CD4-positive, alpha-beta T cell (primary cell): ENCODE data around the gene SCARF1. TPM values are rescaled to one million over a fixed set of nuclear protein-coding genes. Genes with fewer than 3 reads are reported as not detected.

Experiments used
- ATAC-seq: fragments of 200-7000 bp; cut with Tn5 transposase; one replicate; pipeline ENCODE4 v1.10.0; 2022; ENCODE audit warnings: mild to moderate bottlenecking; ENCODE audit not compliant: poor library complexity
- CTCF ChIA-PET: fragments of 350-600 bp; sonication (Branson Sonifier 250); formaldehyde crosslinking; loops from one replicate; lab custom pipeline; 2021; ENCODE audit warnings: antibody characterized with exemption, inconsistent platforms; lab: Charles Lee
- POLR2A ChIA-PET: fragments of 350-600 bp; sonication (Branson Sonifier 250); formaldehyde crosslinking; loops from one replicate; lab custom pipeline; 2021; ENCODE audit warnings: antibody characterized with exemption, inconsistent platforms; lab: Charles Lee
- DNase-seq, 14 experiments: peaks; one replicate each; pipeline ENCODE4 v3.0.0-alpha.2; 2013 to 2020; ENCODE audit warnings: mixed read lengths in 2 of 14
- H3K27ac ChIP-seq, 2 donors: one replicate each; pipeline versions ENCODE4 v1.5.1 to v1.7.0; 2013; ENCODE audit warnings: low read length in 2 of 2, low read depth in 1 of 2, mild to moderate bottlenecking in 1 of 2
- H3K27me3 ChIP-seq, 2 experiments: 1 replicate in 1 of 2; 2 replicates in 1 of 2; pipeline versions ENCODE4 v1.6.1 to v1.7.0; 2013; ENCODE audit warnings: low read length in 2 of 2, control low read depth in 1 of 2, mild to moderate bottlenecking in 1 of 2, moderate library complexity in 1 of 2; ENCODE audit not compliant: insufficient read depth in 2 of 2, control insufficient read depth in 1 of 2
- H3K36me3 ChIP-seq: one replicate; pipeline ENCODE4 v1.6.1; 2013; ENCODE audit warnings: low read length, control low read depth; ENCODE audit not compliant: insufficient read depth
- H3K4me1 ChIP-seq: one replicate; pipeline ENCODE4 v1.6.1; 2013; ENCODE audit warnings: low read length, control low read depth; ENCODE audit not compliant: insufficient read depth
- H3K4me3 ChIP-seq: one replicate; pipeline ENCODE4 v1.5.1; 2013; ENCODE audit warnings: mild to moderate bottlenecking, low read length, moderate library complexity
- H3K9me3 ChIP-seq, 2 experiments: 1 replicate in 1 of 2; 2 replicates in 1 of 2; pipeline versions ENCODE4 v1.6.1 to v1.7.0; 2013; ENCODE audit warnings: low read length in 2 of 2, mild to moderate bottlenecking in 2 of 2, control low read depth in 1 of 2, moderate library complexity in 1 of 2; ENCODE audit not compliant: control insufficient read depth in 1 of 2, insufficient read depth in 1 of 2
- H3K27ac Mint-ChIP-seq: one replicate; pipeline ENCODE4 v1.8.0; 2020; ENCODE audit warnings: mixed read lengths
- H3K27me3 Mint-ChIP-seq: one replicate; pipeline ENCODE4 v1.8.0; 2021; ENCODE audit warnings: mixed read lengths
- H3K36me3 Mint-ChIP-seq: one replicate; pipeline ENCODE4 v1.8.0; 2021; ENCODE audit warnings: low read depth, mixed read lengths
- H3K4me1 Mint-ChIP-seq: one replicate; pipeline ENCODE4 v1.8.0; 2021; ENCODE audit warnings: low read depth, mixed read lengths
- H3K4me3 Mint-ChIP-seq: one replicate; pipeline ENCODE4 v1.8.0; 2020; ENCODE audit warnings: mild to moderate bottlenecking, mixed read lengths
- H3K9me3 Mint-ChIP-seq: one replicate; pipeline ENCODE4 v1.8.0; 2020; ENCODE audit warnings: mixed read lengths
- intact Hi-C, 2 experiments: fragments of 100-400 bp; cut with DNase I in 1 of 2; cut with micrococcal nuclease in 1 of 2; formaldehyde crosslinking; loops; one replicate each; pipeline versions ENCODE4 v1.15.1 to v1.9.0; 2023 to 2025; cut with DNase I, micrococcal nuclease
- total RNA-seq, 174 experiments: library from RNA in 2 of 174; stranded (reverse) in 2 of 174; gene quantifications; one replicate each; pipeline ENCODE4 v1.2.3 and lab custom pipeline; 2021 to 2026
- TF ChIP-seq, protein P1 (sequence below): fragments of 200-600 bp; IDR thresholded peaks from one replicate; pipeline ENCODE4 v1.8.0; 2022; ENCODE audit warnings: antibody characterized with exemption, mild to moderate bottlenecking

The SCARF1 gene
- total RNA-seq, 2 experiments from 2014 or later, result 0.41 to 0.45 TPM

DNA sequence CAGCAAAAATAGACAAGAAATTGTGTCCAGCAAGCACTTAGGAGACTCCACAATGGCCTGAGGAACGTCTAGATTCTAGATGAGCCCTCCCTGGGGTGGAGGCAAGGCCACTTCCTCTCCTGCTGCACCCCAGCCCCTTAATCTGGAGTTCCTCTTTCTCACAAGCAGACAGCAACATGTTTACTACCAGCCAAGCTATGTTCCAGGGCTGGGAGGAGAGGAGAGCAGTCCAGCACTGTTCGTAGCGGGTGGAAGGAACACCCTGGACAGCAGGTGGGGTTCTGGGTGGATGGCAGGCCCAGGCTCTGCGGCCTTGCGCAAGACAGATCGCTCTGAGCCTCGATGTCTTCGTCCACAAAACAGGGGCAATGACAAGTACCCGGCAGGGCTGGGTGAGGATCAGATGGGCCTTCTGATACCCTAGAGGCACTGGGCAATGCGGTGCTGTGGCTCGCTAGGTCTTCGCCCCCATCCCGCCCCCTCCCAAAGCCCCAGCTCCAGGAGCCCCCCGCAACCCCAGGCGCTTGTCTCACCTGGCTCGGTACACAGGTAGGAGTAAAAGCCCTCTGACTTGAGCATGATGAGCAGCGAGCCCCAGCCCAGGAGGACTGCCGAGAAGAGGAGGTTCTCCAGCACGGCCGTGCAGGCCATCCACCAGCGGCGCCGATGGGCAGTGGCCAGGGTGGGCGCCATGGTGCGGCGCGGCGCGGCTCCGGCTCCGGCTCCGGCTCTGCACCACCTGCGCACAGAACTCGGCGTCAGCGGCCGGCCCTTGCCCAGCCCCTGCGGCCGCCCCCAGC lies 18.1 kb downstream of the SCARF1 start:
- H3K27me3 Mint-ChIP-seq, result no peaks in the 10 kb centered on the region
- H3K9me3 ChIP-seq, result no peaks in the 10 kb centered on the region
- peaks cover 0 to 5% of the 10 kb centered on the region in 2 experiments for H3K27me3 ChIP-seq
- H3K4me3 Mint-ChIP-seq, result peak overlapping the region; percentile 89
- ChIA-PET POLR2A (interaction anchor here (0.6 to 3.8 kb wide), 11 partner anchors 10 to 639 kb away, joined by 3 to 44 read pairs (median 4); partner anchors contain the start of genes INPP5K and RILP), CTCF (interaction anchor here (3.1 kb wide), 1 partner anchor 22 kb away, joined by 11 read pairs; the partner anchor contains the start of gene RILP)
- TF ChIP-seq, protein P1, sequence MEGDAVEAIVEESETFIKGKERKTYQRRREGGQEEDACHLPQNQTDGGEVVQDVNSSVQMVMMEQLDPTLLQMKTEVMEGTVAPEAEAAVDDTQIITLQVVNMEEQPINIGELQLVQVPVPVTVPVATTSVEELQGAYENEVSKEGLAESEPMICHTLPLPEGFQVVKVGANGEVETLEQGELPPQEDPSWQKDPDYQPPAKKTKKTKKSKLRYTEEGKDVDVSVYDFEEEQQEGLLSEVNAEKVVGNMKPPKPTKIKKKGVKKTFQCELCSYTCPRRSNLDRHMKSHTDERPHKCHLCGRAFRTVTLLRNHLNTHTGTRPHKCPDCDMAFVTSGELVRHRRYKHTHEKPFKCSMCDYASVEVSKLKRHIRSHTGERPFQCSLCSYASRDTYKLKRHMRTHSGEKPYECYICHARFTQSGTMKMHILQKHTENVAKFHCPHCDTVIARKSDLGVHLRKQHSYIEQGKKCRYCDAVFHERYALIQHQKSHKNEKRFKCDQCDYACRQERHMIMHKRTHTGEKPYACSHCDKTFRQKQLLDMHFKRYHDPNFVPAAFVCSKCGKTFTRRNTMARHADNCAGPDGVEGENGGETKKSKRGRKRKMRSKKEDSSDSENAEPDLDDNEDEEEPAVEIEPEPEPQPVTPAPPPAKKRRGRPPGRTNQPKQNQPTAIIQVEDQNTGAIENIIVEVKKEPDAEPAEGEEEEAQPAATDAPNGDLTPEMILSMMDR, result no peak
- peaks cover 34% of the 10 kb centered on the region for H3K4me1 ChIP-seq
- H3K27ac Mint-ChIP-seq, result peak overlapping the region; percentile 73
- peaks cover 7% of the 10 kb centered on the region for H3K36me3 Mint-ChIP-seq
- peak overlapping the region; percentile 76 for H3K4me3 ChIP-seq
- peaks cover 23% of the 10 kb centered on the region for H3K4me1 Mint-ChIP-seq
- no peaks in the 10 kb centered on the region for H3K36me3 ChIP-seq
- intact Hi-C loops, result loop anchor here (2.0 to 10.0 kb wide), 4 partner anchors 63 to 260 kb away; partner anchors contain the start of genes PITPNA (in 2 of the 2) and CRK (in 1 of the 2)
- ATAC-seq (no peak), DNase-seq (peak in 2 of 14 experiments; percentile 54 to 58)
- H3K27ac ChIP-seq, result no peak overlapping the region
- H3K9me3 Mint-ChIP-seq, result no peaks in the 10 kb centered on the region

DNA sequence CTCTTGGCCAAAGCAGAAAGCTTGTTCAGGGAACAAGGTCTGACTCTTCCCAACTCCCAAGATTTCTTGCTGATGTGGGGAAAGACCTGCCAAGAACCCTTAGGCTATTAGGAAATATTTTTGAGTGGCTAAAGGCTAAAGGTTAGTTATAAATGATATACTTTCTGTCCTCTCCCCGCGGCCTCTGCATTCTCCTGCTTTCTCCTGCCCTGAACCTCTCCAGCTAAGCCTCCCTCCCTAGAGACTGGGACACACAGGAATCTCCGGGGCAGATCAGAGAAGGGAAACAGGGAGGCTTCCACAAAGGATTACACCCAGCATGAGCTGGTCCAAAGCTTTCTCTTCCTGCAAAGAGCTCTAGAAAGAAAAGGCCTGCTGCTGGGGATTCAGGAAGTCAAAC lies 19.2 kb downstream of the SCARF1 start:
- no peak overlapping the region for H3K27ac Mint-ChIP-seq
- no peak for ATAC-seq
- H3K4me3 ChIP-seq, result no peak overlapping the region

DNA sequence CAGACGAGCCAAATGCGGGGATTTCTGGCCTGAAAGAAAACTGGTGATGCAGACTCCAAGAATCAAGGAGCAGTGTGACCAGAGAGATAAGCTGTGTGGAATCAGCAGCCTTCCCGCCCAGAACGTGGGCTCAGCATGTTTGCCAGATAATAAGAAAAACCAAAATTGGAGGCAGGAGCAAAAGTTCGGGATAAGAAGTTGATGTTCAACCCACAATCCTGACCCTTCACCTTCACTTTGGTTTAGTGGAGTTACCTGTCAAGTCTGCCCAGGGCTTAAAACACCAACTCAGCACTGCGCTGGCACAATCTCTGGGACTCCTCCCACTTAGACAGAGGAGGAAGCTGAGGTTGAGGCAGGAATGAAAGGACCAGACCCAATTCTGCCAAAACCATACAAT lies 20.0 kb downstream of the SCARF1 start:
- TF ChIP-seq, protein P1, result no peak
- H3K4me3 ChIP-seq, result no peak overlapping the region
- no peaks in the 10 kb centered on the region for H3K9me3 Mint-ChIP-seq
- H3K27ac ChIP-seq, result no peak overlapping the region
- no peak overlapping the region for H3K27ac Mint-ChIP-seq
- H3K4me3 Mint-ChIP-seq, result peak overlapping the region; percentile 68
- peaks cover 7% of the 10 kb centered on the region for H3K36me3 Mint-ChIP-seq
- no peaks in the 10 kb centered on the region for H3K27me3 Mint-ChIP-seq
- intact Hi-C loops, result loop anchor here (5.0 to 10.0 kb wide), 3 partner anchors 61 to 258 kb away; partner anchors contain the start of genes CRK (in 1 of the 2) and PITPNA (in 1 of the 2)
- H3K27me3 ChIP-seq, result peaks cover 0 to 5% of the 10 kb centered on the region in 2 experiments
- peaks cover 23% of the 10 kb centered on the region for H3K4me1 Mint-ChIP-seq
- ChIA-PET POLR2A (interaction anchor here (1.1 kb wide), 1 partner anchor 31 kb away, joined by 3 read pairs; no protein-coding TSS in a partner anchor), CTCF (interaction anchor here (0.8 to 3.1 kb wide), 2 partner anchors 23 to 260 kb away, joined by 3 to 11 read pairs; partner anchors contain the start of gene RILP)
- peaks cover 34% of the 10 kb centered on the region for H3K4me1 ChIP-seq
- H3K36me3 ChIP-seq, result no peaks in the 10 kb centered on the region
- no peak for ATAC-seq
- no peak for DNase-seq
- no peaks in the 10 kb centered on the region for H3K9me3 ChIP-seq

More for the DNA sequence above, 19.2 kb downstream of the SCARF1 start:
- CTCF ChIA-PET, result interaction anchor here (0.8 to 3.1 kb wide), 2 partner anchors 23 to 261 kb away, joined by 3 to 11 read pairs; partner anchors contain the start of gene RILP
- Mint-ChIP-seq H3K9me3 (no peaks in the 10 kb centered on the region), H3K27me3 (no peaks in the 10 kb centered on the region), H3K36me3 (peaks cover 7% of the 10 kb centered on the region), H3K4me1 (peaks cover 23% of the 10 kb centered on the region), H3K4me3 (peak overlapping the region; percentile 89)
- TF ChIP-seq, protein P1, result no peak
- peaks cover 0 to 5% of the 10 kb centered on the region in 2 experiments for H3K27me3 ChIP-seq
- no peaks in the 10 kb centered on the region for H3K9me3 ChIP-seq
- no peak overlapping the region for H3K27ac ChIP-seq
- intact Hi-C loops, result loop anchor here (2.0 to 10.0 kb wide), 4 partner anchors 62 to 259 kb away; partner anchors contain the start of genes PITPNA (in 2 of the 2) and CRK (in 1 of the 2)
- DNase-seq, result no peak
- H3K36me3 ChIP-seq, result no peaks in the 10 kb centered on the region
- POLR2A ChIA-PET, result interaction anchor here (0.8 kb wide), 1 partner anchor 110 kb away, joined by 3 read pairs; the partner anchor contains the start of gene INPP5K
- peaks cover 34% of the 10 kb centered on the region for H3K4me1 ChIP-seq
